GM21423 (cell line): ENCODE data around the gene LYRM2.

Experiments
- ATAC-seq: cut with Tn5 transposase; IDR thresholded peaks from one replicate; pipeline ENCODE4 v1.9.1; 2021; ENCODE audit warnings: mild to moderate bottlenecking, moderate library complexity; ENCODE audit not compliant: unreplicated experiment

LYRM2 gene

DNA sequence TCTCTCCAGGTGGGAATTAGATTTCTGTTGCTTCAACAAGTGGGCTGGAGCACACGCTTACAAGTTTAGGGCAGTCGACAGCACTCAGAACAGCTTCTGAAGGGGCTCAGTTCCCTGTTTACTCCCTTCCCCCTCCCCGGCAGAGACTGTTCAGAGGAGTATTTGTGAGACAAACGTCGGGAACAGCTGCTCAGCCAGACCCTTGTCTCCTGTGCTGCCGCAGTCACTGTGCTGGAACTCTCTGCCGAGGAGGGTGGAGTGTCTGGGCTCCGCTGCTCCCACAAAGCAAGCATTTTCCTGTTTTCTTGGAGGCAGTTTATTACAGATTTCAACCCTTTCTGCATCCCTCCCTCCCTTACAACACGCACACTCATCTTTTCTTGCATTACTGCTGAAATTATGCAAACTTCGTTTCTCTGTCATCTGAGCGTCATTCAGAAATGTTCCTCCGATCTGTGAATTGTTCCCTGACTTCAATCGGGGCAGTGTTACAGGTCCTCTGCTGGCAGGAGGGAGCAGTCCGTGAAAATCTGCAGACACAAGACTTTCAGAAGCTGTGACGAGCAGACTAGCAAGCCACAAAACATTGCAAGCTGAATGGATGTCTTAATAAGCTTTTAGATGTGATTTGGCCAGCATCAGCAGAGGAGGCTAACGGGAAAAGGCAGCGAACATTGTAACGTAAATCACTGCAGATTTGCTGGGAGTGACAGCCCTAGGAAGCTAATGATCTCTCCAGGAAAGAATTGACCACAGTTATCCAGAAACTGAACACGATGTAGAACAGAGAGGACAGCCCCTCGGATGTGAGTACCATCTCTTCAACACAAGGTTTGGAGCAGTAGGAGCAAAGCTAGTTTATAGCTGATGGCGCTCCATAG, 76.2 kb downstream of the LYRM2 start:
- ATAC-seq: no peak

DNA sequence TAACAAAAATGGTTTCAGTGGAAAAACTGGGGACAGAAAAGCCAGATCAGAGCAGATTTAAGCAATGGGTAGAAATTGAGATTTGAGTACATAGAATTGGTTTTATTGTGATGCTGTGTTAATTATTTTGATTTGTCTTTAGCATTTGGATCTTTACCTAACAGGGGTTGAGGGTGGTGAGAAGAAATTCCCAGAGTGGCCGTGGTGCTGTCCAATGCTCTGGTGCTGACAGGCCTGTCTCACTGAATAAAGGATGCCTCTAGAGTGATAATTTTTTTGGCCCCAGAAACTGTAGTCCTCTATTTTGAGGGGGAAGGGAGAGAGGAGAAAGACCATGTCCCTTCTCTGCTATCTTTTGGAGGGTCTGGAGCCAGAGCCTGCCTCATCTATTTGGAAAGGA, 79.1 kb downstream of the LYRM2 start:
- no peak for ATAC-seq

DNA sequence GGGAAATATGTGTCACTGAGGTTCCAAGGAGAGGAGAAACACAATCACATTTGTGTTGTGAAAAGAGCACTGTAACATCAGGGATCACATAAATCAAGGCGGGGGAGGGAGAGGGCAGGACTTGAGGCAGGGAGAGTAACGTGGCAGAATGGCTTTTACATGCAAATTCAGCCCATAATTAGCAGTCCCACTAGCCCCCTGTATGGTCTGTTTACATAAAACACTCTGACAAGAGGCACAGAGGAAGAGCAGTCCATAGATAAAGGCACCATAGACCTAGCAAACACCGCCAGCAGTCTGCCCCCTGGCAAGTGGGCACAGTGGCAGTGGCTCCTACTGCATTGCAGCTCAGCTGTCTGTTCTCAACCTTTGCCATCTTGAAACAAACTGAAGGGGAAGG, 82.7 kb downstream of the LYRM2 start:
- ATAC-seq: no peak

DNA sequence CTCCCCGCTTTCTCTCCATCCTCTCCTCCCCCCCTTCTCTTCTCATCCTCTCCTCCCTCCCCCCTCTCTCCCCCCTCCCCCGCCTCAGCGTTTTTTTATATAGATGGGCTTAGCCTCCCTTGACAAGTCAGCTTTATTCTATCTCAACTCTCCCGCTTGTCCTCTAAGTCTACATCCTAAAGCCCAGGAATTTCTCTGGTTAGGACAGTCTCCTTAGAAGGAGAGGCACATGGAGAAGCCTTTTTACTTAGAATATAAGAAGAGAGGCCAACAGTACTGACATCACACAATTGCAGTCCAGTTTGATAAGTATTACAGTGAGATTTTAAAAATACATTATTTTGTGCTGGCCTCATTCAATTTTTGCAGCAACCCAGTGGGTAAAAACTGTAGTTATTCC, 83.5 kb downstream of the LYRM2 start:
- ATAC-seq: no peak

DNA sequence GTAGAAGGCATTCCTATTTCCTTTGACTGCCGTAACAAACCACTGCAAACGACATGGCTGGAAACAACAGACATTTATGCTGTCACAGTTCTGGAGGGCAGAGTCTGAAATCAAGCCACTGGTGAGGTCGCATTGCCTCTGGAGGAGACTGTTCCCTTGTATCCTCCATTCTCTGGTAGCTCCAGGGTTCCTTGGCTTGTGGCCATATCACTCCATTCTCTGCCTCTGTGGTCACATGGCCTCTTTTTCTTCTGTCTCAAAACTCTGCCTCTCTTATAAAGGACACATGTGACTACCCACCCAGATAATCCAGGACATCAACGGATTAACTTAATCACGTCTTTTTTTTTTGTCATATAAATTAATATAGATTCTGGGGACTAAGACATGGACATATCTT, 84.4 kb downstream of the LYRM2 start:
- no peak for ATAC-seq

DNA sequence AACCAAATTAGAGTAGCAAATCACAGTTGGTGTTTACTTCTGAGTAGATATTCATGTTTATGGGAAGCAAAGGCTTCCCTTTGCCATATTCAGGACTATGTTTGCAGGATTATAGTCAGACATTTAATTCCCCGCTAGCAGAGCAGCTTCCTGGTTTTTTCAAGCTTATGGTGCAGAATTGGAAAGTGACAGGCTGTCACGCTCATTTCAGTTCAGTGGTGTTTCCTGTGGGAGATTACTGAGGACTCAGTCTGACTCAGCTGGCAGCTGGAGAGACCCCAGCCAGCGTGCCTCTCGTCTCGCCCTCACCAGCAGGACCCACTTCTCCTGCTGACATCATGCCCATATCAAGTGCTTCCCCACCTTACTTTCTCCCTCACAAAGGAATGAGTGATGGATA, 85.1 kb downstream of the LYRM2 start:
- no peak for ATAC-seq

DNA sequence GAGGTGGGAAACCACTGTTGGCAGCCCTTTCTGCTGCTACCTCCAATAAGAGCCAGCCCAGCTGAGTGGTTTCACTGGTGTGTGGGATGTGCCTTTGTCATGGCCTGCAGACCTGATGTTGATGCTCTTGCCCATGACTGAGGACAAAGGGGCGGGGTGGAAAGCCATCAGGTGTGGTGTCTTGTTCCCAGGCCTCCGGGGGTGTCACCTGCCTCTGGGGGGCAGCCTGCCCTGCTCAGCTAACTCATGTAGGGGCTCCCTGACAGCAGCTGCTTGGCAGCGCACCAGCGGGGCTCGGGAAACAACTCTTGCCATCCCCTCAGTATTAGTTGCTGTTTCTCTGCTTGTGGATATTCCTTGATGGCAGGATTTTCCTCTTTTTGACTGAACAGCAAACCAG, 91.3 kb downstream of the LYRM2 start:
- no peak for ATAC-seq

DNA sequence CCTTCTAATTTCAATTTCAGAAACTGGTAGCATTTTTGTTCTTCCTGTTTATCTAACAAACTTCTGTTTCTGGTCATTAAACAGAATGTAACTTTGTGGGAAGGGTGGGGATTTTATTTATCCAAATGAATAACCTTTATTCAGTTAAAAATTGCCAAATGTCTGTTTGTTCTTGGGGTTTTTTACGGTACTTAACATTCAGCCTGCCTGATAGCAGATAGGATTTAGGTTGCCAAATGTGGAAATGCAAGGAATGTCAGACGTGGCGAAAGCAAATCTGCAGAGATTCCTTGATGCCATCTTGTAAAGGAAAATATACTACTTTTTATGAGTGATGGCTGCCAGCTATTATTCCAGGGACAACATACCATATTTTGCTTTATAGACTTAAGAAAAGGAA, 95.7 kb downstream of the LYRM2 start:
- ATAC-seq: peak; percentile 11

DNA sequence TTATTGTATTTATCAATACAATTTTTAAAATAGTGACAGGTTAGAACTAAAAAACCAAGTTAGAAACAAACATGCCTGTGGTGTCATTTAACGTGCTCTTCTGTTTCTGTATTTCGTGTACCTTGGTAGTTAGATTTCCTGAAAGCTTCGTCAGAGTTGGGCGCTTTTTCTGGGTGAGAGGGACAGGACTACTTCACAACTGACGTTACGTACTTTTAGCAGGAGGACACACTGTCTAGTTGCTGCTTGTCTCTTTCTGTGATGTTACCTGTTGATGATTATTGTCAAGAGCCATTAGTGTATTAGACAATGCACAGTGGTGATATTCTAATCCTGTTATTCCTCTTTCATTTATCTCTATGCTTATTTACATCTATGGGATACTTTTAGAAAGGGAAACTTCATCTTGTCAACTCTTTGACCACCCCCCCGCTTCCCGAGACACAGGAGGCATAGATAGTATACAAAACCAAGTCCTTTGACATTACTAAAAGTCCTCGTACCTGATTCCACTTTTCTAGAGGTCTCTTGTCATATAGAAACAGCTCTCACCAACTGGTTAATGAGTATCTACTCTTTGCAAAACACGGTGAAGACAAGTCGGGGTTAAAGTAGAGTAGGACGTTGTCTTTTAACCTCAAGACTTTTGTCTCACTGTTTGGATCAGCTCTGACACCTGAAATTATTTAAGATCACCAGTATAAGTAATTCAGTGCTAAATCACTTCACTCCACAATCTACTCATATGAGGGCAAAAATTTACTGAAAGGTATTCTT, 96.3 kb downstream of the LYRM2 start:
- peak; percentile 75 for ATAC-seq

DNA sequence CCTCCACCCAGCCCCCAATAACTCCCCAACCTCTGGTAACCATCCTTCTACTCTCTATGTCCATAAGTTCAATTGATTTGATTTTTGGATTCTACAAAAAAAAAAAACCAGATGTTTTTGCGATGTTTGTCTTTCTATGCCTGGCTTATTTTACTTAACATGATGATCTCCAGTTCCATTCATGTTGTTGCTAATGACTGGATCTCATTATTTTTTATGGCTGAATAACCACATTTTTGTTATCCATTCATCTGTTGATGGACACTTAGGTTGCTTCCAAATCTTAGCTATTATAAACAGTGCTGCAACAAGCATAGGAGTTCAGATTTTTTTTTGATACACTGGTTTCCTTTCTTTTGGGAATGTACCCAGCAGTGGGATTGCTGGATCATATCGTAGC, 98.8 kb downstream of the LYRM2 start:
- no peak for ATAC-seq

DNA sequence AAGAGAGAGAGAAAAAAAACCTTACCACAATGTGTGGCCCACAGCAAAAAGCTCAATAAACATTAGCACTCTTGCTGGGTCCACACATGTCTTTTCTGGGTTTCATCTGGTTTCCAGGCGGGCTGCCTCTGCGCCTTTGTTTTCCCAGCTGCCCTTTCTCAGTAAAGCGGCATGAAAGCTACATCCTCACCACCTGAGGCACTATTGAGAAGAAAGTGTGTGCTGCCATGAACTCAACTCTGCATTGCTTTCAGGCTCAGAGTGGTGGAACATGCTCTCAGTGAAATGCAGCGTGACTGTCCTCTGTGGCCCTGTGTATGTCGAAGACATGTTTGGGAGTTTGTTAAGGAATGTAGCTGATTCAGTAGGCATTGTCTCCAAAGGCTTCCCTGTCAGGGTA, 102.3 kb downstream of the LYRM2 start:
- no peak for ATAC-seq

DNA sequence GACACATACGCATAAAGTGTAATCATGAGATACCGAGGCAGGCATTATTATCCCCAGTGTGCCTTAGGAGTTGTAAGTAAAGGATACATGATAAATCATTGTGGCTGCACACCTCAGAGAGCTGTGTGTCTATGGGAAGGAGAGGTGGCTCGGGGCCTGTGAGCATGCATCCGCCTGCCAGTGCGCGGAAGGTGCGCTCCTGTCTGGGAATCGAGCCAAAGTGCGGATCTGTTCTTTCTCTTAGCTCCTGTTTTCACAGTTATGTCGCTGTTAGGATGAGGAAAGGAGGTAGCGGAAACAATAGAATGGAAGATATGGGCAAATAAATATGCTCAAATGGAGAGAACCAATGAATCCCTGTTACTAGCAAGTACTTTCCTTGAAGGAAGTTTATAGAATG, 107.6 kb downstream of the LYRM2 start:
- no peak for ATAC-seq

DNA sequence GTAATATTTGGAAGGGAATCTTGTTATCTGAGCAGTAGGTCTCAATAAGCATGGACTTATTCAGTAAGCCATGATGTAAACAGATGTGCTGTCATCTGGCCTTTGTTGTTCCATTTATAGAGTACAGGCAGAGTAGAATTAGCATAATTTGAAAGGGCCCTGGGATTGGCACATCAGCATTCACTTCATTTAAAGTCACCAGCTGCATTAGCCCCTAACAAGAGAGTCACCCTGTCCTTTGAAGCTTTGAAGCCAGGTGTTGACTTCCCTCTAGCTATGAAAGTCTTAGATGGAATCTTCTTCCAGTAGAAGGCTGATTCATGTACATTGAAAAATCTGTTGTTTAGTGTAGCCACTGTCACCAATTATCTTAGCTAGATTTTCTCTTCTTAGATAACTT, 109.7 kb downstream of the LYRM2 start:
- ATAC-seq: no peak

DNA sequence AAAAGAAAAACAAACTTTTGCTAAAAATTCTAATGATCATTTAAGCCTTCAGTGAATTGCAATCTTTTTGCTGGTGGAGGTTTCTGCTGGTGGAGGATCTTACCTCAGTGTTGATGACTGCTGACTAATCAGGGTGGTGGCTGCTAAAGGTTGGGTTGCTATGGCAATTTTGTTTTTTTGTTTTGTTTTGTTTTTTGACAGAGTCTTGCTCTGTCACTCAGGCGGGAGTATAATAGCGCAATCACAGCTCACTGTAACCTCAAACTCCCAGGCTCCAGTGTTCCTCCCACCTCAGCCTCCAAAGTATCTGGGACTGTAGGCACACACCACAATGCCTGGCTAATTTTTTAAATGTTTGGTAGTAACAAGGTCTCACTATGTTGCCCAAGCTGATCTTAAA, 110.9 kb downstream of the LYRM2 start:
- ATAC-seq: no peak

DNA sequence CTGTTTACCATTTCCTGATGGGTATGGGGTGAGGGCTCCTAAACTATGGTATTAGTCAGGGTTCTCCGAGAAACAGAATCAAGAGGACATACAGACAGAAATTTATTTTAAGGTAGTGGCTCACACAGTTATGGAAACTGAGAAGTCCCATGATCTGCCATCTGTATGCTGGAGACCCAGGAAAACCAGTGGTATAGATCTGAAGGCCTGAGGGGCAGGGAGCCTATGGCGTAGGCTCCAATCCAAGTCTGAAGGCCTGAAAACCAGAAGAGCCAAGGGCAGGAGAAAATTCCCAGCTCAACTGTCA, 112.0 kb downstream of the LYRM2 start:
- ATAC-seq: no peak

DNA sequence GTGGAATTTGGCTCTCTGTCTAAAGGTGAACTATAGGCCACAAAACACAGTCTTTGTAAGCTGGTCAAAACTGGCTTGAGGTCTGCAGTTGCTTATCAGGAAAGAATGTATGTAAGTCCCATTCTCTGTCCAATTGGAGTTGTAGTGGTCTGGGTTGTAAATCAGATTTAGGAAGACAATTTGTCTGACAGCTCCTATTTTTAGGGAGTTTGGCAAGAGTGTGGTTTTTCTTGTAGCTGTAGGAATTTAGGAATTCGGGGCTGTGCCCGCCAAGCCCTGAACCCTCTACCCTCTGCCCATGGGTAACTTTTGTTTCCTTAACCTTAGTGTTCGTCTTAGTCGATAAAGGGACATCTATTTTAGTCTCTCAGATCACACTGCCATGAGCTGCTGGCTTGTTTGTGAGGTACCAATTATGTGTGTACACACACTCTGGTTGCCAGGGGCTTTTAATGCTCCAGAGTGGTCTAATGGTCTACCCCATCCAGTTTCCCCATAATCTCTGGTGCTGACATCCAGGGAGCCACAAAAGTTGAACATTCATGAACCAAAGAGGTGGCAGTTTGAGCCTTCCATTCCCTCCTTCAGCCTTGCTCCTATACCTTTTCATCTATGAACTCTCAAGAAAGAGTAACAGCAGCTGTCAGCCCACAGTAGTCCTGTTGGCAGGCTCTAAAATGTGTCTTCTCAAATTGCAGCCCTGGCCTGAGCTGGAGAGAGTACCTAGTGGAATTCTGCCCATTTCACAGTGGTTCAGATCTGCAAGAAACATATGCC, 112.6 kb downstream of the LYRM2 start:
- ATAC-seq: no peak

DNA sequence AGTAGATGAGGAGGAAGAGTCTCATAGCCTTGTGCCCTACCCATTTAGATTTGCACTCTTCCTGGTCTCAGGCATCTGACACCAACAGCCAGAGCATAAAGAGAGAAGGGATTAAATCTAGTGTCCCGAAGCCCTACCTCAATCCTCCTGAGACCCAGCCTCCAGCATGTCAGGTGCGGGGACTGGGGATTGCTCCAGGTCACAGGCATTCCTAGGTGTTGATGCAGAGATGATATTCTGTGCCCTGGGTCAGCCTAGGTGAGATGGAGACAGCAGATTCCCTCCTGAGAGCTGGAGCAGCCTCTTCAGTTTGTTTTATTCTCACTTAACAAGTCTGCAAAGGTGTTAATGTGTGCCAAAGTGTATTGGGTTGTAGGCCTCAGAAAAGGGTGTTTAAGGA, 115.8 kb downstream of the LYRM2 start:
- ATAC-seq: no peak

DNA sequence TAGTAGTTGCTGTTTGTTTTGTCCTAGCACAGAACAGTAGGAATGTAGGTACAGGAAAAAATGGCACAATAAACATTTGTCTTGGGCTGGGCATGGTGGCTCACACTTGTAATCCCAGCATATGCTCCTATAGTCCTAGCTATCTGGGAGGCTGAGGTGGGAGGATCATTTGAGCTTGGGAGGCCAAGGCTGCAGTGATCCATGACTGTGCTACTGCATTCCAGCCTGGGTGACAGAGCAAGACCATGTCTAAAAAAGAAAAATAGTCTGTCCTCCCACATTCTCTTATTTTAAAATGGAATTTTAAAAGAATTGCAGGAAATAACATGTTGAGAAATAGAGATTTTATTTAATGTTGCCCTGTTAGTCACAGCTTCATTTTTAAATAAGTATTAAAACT, 117.8 kb downstream of the LYRM2 start:
- no peak for ATAC-seq

DNA sequence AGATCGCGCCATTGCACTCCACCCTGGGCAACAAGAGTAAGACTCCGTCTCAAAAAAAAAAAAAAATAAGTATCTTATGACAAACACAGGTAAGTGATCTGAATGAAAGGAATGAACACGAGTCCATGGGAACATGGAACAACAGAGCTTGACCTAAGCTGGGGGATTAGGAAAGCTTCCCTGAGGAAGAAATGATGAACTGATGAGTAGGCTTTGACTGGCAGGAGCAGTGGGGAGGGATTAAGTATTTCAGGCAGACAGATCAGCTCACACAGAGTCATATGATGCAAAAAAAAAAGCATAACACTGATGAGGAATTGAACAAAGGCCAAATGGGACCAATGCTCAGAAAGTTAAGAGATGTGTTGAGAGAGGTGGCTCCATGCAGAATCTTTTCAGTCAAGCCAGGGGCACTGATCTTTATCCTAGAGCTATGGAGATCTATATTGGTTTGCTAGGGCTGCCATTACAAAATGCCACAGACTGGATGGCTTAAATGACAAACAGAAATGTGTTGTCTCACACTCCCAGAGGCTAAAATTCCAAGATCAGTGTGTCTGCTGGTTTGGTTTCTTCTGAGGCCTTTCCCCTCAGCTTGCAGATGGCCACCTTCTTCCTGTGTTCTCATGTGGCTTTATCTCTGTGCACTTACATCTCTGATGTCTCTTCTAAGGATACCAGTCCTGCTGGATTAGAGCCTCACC, 120.0 kb downstream of the LYRM2 start:
- ATAC-seq: no peak
